Neural progenitor cell (in vitro differentiated cells): Measurements from ENCODE around the gene ASMT.

Experiments
- CTCF ChIP-seq: fragments of 200-600 bp; sonication (generic); IDR thresholded peaks from 2 replicates; pipeline ENCODE4 v1.5.1; 2017; ENCODE audit warnings: antibody characterized with exemption, mild to moderate bottlenecking
- EZH2 ChIP-seq: fragments of 200-600 bp; sonication (generic); IDR thresholded peaks from 2 replicates; pipeline ENCODE4 v1.6.1; 2017; ENCODE audit warnings: antibody characterized with exemption, mild to moderate bottlenecking, moderate library complexity

DNA sequence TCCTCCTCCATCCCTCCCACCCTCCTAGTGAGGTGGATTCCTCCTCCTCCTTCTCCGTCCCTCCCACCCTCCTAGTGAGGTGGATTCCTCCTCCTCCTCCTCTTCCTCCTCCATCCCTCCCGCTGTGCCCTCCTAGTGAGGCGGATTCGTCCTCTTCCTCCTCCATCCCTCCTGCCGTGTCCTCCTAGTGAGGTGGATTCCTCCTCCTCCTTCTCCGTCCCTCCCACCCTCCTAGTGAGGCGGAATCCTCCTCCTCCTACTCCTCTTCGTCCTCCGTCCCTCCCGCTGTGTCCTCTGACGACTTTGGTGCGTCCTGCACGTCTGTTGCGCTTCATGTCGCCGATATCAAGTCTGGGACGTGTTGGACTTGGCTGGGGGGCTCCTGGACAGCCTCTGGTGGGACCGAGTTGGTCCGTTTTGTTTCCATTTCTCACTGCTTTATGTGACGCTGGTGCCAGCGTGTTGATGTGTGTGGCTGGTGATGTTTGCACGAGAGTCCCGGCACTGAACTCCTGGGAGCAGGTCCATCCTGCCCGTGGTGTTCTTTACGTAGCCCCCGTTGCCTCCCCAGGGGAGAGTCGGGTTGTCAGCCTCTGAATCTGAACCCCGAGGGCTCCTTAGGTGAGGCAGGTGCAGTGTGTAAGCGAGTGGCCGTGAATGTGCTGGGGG lies 18.0 kb upstream of the ASMT start:
- TF ChIP-seq CTCF (no peak), EZH2 (no peak)
